Transverse colon (tissue), 3 donors: Measurements from ENCODE around the gene TMIGD1.

Source experiments
- POLR2A ChIP-seq: fragments of 450-650 bp; IDR thresholded peaks from one replicate; pipeline ENCODE4 v1.6.1; 2016; ENCODE audit warnings: antibody characterized with exemption, mild to moderate bottlenecking, moderate library complexity
- TF ChIP-seq, protein P1 (sequence below), 5 experiments: fragments of 200-600 bp in 3 of 5; fragments of 450-650 bp in 2 of 5; sonication (generic) in 3 of 5; IDR thresholded peaks; 1 replicate in 2 of 5; 2 replicates in 3 of 5; pipeline ENCODE4 v1.5.1; 2016 to 2017; ENCODE audit warnings: antibody characterized with exemption in 5 of 5, inconsistent platforms in 3 of 5, mild to moderate bottlenecking in 2 of 5, moderate library complexity in 1 of 5

DNA sequence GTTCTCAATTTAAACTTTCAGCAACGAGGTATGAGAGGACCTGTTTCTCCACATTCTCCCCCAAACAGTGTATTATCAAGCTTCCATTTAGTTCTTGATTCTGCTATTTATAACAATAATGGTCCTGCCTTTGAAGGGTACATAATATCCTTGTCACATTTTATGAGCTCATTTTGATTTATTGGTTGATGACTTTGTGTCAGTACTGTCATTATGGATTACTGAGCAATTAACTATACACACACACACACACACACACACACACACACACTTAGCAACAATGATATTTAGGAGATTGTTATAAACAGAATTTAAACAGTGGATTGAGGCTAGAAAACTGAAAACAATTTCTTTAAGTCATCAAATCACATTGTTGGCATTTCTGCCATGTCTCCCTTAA, 7.0 kb downstream of the TMIGD1 start:
- TF ChIP-seq, protein P1, sequence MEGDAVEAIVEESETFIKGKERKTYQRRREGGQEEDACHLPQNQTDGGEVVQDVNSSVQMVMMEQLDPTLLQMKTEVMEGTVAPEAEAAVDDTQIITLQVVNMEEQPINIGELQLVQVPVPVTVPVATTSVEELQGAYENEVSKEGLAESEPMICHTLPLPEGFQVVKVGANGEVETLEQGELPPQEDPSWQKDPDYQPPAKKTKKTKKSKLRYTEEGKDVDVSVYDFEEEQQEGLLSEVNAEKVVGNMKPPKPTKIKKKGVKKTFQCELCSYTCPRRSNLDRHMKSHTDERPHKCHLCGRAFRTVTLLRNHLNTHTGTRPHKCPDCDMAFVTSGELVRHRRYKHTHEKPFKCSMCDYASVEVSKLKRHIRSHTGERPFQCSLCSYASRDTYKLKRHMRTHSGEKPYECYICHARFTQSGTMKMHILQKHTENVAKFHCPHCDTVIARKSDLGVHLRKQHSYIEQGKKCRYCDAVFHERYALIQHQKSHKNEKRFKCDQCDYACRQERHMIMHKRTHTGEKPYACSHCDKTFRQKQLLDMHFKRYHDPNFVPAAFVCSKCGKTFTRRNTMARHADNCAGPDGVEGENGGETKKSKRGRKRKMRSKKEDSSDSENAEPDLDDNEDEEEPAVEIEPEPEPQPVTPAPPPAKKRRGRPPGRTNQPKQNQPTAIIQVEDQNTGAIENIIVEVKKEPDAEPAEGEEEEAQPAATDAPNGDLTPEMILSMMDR (IDR thresholded peaks at IDR 0.05), result no peak
- no peak for TF ChIP-seq POLR2A
